HG03097 (cell line): ENCODE data around the gene CYLD.

Experiments used
- ATAC-seq: cut with Tn5 transposase; IDR thresholded peaks from one replicate; pipeline ENCODE4 v1.9.1; 2021; ENCODE audit not compliant: unreplicated experiment, low FRiP score

CYLD gene

DNA sequence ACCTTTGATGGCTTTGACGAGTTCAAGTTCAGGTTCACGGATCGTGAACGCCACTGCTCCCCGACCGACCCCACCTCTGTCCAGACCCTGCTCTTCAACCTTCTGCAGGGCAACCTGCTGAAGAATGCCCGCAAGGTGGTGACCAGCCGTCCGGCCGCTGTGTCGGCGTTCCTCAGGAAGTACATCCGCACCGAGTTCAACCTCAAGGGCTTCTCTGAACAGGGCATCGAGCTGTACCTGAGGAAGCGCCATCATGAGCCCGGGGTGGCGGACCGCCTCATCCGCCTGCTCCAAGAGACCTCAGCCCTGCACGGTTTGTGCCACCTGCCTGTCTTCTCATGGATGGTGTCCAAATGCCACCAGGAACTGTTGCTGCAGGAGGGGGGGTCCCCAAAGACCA lies 30.8 kb upstream of the CYLD start:
- ATAC-seq, result no peak

DNA sequence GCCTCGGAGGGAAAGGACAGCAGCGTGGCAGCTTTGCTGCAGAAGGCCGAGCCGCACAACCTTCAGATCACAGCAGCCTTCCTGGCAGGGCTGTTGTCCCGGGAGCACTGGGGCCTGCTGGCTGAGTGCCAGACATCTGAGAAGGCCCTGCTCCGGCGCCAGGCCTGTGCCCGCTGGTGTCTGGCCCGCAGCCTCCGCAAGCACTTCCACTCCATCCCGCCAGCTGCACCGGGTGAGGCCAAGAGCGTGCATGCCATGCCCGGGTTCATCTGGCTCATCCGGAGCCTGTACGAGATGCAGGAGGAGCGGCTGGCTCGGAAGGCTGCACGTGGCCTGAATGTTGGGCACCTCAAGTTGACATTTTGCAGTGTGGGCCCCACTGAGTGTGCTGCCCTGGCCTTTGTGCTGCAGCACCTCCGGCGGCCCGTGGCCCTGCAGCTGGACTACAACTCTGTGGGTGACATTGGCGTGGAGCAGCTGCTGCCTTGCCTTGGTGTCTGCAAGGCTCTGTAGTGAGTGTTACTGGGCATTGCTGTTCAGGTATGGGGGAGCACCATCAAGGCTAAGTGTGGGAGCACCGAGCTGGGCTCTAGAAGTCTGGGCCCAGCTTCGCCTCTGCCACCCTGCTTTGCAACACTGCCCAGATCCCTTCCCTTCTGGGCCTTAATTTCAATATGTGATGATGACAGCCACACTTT lies 29.9 kb upstream of the CYLD start:
- no peak for ATAC-seq

DNA sequence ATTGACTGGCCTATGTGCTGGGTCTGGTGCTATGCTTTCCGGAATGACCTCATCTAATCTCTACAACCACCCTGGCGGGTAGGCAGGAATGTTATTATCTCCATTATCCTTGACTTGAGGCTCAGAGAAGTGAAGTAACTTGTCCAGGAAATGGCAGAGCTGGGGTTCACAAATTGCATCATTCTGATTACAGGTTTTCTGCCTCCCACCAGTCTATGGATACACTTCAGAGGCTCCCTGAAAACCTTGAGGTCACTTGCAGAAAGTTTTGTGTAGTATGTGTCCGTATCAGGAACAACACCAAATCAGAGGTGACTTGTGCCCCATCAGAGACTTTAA lies 29.4 kb upstream of the CYLD start:
- no peak for ATAC-seq

DNA sequence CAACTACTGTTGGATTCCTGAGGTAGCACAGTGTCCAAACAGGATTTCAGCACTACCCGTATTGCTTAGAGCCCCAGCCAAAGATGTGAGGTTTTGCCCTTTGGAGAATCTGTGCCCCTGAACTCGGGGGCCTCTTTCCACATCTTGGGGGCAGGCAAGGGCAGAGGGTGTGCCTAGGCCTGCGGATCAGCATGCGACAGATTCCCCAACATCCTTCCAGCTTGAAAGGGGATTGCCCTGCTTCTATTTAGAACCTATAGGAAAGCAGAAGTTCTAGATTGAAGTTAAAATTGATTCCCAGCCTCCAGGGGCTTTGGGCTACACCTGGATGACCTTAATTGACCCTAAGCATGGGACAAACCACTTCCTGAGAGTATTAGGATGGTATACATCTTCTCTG lies 28.9 kb upstream of the CYLD start:
- no peak for ATAC-seq

DNA sequence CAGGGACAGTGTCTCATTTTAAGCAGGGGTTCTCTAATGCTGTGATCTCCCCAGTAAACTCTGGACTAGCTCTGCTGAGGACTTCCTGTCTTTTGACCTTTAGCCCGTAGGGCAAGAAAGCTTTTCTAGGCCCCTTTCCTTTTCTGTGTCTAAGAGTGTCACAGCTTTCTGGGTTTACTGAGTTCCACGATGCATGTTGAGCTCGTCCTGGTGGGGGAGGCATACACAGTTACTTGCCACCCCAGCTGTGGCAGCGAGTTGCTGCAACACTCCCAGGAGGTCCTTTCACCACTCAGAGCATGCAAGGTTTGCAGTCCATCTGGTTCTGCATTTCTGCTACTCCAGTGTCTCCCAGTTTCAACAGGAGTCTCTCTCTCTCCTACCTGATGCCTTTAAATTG lies 24.8 kb upstream of the CYLD start:
- no peak for ATAC-seq

DNA sequence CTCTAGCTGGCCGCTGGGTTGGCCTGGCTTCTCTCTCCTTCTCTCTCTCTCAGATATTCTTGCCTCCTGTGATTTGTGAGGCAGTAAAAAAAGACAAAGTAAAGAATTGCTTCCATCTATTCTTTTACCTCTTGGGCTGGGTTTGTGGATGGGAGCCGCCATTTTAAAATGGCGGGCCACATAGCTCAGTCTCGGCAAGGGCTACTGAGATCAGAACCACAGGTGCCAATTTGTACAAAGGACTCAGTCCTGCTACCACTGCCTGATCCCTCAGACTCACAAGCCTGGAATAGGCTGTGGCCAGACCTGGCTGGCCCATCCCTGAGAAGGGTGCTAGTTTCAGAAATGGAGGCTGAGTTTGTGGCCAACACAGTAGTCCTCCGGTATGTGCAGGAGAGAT lies 24.4 kb upstream of the CYLD start:
- no peak for ATAC-seq

DNA sequence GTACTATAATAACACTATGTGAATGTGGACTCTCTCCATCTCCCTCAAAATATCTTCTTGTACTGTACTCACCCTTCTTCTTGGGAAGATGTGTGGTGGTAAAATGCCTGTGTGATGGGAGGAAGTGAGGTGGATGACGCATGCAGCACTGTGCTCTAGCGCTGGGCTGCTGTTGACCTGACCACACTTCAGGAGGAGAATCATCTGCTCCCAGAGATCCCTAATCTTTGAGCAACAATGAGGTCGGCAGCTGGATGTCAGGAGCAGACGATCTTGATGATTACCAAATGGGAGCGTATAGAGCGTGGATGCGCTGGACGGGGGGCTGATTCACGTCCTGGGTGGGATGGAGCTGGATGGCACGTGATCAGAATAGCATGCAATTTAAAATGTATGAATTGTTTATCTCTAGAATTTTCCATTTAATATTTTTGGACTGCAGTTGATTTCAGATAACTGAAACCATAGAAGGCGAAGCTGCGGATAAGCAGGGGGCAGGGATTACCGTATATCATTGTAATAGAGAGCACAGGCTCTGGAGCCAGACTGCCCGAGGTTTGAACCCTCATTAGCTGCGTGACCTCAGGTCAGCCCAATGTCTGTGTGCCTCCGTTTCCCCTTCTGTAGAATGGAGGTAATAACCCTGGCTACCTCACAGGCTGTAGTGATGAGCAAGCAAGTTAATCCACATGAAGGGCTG lies 23.7 kb upstream of the CYLD start:
- ATAC-seq, result no peak

DNA sequence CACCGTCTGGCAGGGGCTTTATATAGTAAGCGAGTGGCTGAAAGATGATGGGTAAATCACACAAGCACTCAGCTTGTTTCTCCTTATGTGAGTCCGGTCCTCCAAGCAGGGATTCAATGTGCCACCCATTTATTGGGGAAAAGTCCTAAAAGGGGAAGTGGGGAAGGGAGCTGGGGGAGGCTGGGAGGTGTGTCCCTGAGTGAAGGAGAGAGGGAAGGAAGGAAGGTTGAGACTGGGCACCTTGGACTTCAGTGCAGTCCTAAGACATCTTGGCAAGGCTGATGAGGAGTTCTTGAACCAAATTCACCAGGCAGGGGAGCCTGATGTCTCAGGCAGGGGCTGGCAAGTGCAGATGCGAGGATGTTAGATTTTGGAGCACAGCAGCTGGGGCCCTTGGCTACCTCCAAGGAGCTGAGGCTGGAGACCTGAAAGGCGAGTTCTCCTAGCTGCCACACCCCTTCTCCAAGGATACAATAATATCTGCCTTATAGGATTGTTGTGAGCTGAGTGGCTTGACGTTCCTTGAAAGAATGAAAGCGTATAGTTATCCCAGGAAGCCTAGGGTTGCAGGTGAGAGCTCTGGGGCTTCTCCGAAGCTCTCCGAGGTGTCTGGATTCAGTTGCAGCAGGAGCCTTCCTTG lies 23.0 kb upstream of the CYLD start:
- no peak for ATAC-seq

DNA sequence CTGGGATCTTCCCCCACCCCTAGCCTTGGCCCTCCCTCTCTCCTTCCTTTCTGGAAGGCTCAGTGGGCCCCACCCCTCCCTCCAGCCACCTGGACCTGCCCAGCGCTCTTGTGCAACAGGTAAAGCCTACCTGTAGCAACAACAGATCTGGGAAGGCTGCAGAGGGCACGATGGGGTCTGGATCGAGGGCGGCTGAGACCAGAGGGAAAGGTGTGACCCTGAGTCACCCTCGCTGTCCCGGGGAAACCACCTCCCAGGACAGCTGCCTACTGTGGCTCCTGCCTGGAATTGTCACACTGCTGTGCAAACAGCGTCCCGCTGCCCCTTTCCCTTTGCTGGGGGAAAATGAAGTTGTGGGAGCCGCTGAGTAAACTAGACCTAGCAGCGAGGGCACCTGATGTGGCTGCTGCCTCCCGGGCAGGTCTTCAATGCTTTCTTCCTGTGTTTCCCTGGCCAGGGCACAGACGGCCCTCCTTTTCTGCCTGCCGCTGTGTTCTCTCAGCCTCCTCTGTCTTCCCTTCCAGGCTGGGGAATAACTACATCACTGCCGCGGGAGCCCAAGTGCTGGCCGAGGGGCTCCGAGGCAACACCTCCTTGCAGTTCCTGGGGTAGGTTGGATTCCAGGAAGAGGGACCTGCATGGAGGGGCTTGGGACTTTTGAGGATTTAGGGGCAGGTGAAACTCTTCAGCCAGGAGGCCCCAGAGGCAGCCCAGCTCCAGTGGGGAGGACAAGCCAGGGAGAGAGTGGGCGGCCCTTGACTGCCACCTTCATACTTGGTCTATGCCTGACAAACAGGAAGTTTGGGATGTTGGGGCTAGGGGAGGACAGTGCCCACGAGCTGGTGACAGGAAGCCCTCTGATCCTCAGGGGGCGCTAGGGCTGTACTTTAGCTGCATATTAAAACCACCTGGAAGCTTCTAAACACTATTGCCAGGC lies 22.2 kb upstream of the CYLD start:
- ATAC-seq, result no peak

DNA sequence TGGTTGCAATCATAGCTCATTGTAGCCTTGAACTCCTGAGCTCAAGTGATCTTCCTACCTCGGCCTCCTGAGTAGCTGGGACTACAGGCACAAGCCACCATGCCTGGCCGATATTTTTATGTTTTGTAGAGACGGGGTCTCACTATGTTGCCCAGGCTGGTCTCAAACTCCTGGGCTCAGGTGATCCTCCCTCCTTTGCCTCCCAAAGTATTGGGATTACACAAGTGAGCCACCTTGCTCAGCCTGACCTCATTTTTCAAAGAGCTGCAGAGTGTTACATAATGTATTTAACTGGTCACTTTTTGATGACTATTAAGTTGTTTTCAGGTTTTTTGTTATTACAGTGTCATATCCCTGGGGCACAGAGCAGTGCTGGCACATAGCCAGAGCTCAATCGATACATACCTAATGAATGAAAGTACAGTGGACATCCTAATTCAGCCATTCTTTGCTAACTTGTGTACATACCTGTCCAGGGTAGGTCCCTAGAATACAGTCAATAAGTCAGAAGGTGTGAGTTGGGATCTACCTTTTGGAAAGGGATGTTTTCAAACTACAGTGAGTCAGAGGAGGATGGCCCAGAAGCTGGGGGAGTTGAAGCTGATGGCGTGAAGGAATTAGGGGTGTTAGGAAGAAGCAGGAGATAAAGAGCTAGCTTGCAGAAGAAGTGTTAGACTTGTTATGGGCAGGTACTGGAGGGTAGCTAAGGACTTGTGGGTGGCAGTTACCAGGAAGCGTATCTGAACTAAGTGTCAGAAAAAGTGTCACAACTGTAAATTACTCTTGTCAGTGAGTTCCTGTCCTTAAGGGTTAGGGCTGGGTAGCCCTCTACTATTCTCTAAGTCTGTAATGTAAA lies 20.1 kb upstream of the CYLD start:
- ATAC-seq, result no peak

DNA sequence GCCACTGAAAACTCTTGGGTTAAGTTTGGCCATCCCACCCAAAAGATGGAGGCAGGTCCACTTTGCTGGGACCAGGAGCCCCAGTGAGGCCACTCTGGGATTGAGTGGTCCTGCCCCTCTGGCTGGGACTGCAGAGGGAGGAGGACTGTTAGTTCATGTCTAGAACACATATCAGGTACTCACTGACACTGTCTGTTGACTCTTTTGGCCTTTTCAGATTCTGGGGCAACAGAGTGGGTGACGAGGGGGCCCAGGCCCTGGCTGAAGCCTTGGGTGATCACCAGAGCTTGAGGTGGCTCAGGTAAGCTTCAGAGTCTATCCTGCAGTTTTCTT lies 19.5 kb upstream of the CYLD start:
- no peak for ATAC-seq

DNA sequence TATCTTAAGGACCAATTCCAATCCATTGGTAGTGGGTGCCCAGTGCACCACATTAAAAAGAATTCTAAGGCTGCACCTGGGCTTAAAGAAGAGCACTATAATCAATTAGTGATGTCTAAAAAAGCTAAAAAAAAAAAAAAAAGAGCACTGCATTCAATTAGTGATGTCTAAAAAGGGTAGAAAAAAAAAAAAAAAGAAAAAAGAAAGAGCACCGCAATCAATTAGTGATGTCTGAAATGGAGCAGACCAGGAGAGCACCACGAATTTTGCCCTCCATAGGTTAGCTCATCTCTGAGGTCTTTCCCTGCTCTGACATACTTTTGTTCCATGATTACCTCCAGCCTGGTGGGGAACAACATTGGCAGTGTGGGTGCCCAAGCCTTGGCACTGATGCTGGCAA lies 18.9 kb upstream of the CYLD start:
- ATAC-seq, result no peak

DNA sequence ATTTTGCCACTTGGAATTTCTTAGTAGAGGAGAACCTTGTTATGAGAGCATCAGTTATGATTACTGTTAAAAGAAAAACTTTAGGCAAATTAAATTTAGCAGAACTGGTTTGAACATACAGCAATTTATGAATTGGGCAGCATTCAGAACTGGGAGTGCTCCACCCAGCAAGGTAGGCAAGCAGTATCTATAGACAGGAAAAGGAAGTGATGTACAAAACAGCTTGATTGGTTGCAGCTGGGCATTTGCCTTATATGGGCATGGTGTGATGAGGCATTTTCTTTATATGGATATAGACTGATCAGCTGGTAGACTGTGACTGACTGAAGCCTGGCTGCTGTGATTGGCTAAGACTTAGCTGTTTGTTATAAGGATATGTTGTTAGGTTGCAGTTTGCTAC lies 17.6 kb upstream of the CYLD start:
- no peak for ATAC-seq

DNA sequence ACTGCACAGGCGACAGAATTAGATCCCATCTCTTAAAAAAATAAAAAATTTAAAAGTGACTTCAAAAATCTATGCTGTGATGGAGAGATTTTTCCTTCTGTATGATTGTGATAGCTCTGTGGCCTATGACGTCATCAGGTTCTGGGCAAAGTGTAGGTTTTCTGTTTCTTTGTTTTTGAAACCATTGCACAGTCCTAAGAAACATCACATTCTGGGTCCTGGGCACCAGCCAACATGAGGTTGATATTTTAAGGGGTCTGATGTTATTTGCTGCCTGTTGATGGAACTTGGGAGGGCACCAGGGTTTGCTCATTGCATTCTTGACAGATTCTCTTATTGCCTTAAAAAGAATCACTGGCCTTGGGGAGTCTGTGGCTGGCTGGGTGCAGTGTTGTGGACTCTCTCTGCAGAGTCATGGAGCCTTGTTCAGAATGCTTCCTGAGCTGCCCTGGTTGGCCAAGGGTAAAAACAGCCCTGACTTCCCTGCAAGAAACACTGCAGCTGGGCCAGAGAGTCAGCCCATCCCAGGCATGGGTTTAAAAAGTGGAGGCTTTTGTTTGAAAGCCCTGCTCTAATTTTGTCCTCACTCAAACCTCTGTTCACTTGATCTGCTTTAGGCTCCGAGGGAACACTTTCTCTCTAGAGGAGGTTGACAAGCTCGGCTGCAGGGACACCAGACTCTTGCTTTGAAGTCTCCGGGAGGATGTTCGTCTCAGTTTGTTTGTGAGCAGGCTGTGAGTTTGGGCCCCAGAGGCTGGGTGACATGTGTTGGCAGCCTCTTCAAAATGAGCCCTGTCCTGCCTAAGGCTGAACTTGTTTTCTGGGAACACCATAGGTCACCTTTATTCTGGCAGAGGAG lies 10.5 kb upstream of the CYLD start:
- no peak for ATAC-seq

DNA sequence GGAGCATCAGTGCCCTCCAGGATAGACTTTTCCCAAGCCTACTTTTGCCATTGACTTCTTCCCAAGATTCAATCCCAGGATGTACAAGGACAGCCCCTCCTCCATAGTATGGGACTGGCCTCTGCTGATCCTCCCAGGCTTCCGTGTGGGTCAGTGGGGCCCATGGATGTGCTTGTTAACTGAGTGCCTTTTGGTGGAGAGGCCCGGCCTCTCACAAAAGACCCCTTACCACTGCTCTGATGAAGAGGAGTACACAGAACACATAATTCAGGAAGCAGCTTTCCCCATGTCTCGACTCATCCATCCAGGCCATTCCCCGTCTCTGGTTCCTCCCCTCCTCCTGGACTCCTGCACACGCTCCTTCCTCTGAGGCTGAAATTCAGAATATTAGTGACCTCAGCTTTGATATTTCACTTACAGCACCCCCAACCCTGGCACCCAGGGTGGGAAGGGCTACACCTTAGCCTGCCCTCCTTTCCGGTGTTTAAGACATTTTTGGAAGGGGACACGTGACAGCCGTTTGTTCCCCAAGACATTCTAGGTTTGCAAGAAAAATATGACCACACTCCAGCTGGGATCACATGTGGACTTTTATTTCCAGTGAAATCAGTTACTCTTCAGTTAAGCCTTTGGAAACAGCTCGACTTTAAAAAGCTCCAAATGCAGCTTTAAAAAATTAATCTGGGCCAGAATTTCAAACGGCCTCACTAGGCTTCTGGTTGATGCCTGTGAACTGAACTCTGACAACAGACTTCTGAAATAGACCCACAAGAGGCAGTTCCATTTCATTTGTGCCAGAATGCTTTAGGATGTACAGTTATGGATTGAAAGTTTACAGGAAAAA lies 9.7 kb upstream of the CYLD start:
- no peak for ATAC-seq

DNA sequence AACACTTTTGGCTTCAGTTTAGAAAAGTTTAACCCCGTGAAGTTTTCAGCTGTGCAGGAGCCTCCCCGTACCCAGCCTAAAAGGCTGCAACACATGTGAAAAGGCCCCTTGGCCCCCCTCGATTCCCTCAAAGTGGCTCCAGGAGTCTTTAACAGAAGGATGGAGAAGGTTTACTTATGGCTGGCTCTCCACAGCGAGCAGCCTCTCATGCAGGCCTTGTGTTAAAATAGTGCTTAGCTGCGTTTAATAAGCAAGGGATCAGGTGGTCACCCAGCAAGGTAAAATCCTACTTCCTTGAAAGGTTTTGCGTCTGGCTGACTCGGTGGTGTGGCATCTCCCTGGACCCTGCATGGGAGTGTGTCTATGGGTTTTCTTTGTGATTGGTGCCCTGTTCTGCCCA lies 8.4 kb upstream of the CYLD start:
- no peak for ATAC-seq

DNA sequence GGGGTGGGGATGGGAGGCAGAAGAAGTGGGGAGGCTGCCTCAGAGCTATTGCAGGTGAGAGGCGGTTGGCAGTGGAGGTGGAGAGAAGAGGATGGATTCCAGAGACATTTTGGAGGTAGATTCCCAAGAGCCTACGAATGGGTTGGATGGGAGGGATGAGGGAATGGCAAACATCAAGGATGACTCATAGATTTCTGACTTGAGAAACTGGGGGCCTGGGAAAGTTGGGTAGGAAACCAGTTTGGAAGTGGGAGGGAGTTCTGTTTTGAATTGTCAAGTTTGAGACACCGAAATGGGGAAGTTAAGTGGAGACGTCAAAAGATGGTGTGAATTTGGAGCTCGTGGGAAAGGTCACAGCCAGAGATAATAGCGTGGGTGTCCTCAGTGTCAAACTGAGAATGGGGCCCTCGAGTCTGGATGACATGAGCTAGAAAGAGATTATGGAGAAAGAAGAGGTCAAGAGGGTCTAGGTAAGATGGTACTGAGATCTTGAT lies 6.2 kb upstream of the CYLD start:
- ATAC-seq, result no peak

DNA sequence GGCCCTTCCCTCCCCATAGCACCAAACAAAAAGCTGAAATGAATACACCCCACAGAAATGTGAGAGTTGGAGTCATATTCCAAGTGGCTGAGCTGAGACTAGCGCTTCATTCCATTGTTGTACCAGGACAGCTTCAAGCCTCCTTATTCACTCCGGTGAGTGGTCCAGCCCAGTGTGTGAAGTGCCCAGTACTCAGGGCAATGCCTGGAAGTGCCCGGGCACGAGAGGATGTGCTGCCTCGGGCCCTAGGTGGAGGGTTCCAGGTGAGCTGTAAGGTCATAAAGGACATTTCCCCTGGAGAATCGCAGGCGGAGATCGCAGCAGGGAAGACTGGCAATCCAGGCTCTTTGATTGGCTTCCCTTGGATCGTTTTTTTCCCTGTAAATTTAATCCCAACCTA lies 5.4 kb upstream of the CYLD start:
- ATAC-seq, result no peak
